ENCODE results near the gene DUSP8. TPM values are rescaled to one million over a fixed set of nuclear protein-coding genes. Genes with fewer than 3 reads are reported as not detected.

The DUSP8 gene
- polyA plus RNA-seq, 1 donor from 2014 or later = 3.5 TPM

DNA sequence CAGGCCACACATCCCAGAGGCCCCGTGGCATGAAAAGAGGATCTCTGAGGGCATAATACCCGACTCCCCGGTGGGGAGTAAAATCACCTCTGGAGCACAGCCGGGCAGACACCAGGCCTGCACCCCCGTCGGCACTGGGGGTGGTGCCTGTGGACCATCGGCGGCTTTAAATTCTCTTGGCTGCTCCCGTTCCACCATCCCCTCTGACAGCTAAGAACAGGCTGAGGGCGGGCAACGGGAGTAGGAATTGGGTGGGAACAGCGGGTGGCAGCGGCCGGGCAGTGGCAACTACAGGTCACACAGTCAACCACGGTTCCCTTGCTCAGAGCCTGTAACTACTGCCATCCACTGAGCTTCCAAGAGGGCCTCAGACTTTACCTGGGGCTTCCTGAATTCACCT is 45.3 kb downstream of the DUSP8 start:
- TF ChIP-seq CTCF (IDR thresholded peaks at IDR 0.05; ENCODE audit: poor library complexity, severe bottlenecking) = no peak
- TF ChIP-seq RAD21 (conservative IDR thresholded peaks at IDR 0.05) = no peak
- TF ChIP-seq TAF1 (IDR thresholded peaks at IDR 0.05; ENCODE audit: low read depth) = no peak
- no peak for TF ChIP-seq REST (IDR thresholded peaks at IDR 0.05; ENCODE audit: borderline replicate concordance)
- no peak for TF ChIP-seq EZH2 (IDR thresholded peaks at IDR 0.05; ENCODE audit: borderline replicate concordance, insufficient read depth, low read length, poor library complexity, severe bottlenecking)
- TF ChIP-seq MXI1 (conservative IDR thresholded peaks at IDR 0.05; ENCODE audit: poor library complexity, severe bottlenecking) = no peak
- no peak for TF ChIP-seq EP300 (conservative IDR thresholded peaks at IDR 0.05; ENCODE audit: poor library complexity, severe bottlenecking)
- no peak for TF ChIP-seq SMC3 (conservative IDR thresholded peaks at IDR 0.05; ENCODE audit: poor library complexity)
- no peak for TF ChIP-seq POLR2AphosphoS5 (IDR thresholded peaks at IDR 0.05)
- Histone ChIP-seq H3K9ac (ENCODE audit: low read length) (no peak overlapping the region), H3F3A (ENCODE audit: insufficient read depth, low read length, poor library complexity, severe bottlenecking) (no peaks in the 10 kb centered on the region), H3K4me2 (ENCODE audit: low read length) (no peak overlapping the region), H3K27me3 (ENCODE audit: insufficient read depth, low read depth, low read length) (no peaks in the 10 kb centered on the region), H3K9me2 (ENCODE audit: insufficient read depth, low read length) (no peaks in the 10 kb centered on the region), H3K9me3 (ENCODE audit: low read length) (no peaks in the 10 kb centered on the region), H3K79me2 (replicated peaks; ENCODE audit: insufficient read depth, low read length) (no peaks in the 10 kb centered on the region), H4K20me1 (ENCODE audit: insufficient read depth) (no peaks in the 10 kb centered on the region), H2AFZ (ENCODE audit: low read depth, low read length) (no peak overlapping the region), H3K27ac (ENCODE audit: low read length) (no peak overlapping the region), H3K36me3 (ENCODE audit: insufficient read depth, low read length) (no peaks in the 10 kb centered on the region), H3K4me3 (ENCODE audit: low read length) (no peak overlapping the region)

DNA sequence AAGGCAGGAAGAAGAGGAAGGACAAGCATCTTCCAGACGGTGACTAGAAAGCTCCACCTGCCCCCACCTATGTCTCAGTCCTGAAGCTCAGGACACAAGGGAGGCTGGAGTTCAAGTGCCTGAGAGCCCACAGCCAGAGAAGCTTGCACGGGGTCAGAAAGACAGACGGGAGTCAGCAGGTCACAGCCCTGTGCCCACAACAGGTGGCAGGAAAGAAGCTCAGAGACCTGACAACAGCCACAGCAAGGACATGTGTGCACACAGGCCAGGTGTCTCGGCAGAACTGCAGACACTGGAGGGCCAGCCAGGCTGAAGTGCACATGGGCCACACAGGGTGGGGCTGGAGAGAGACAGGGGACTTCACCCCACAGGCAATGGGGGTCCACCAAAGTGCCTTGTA is 48.3 kb downstream of the DUSP8 start:
- Histone ChIP-seq H3K9me3 (ENCODE audit: low read length) (no peaks in the 10 kb centered on the region), H3K27ac (ENCODE audit: low read length) (no peak overlapping the region), H3K27me3 (ENCODE audit: insufficient read depth, low read depth, low read length) (no peaks in the 10 kb centered on the region), H3K79me2 (replicated peaks; ENCODE audit: insufficient read depth, low read length) (no peaks in the 10 kb centered on the region), H3K9me2 (ENCODE audit: insufficient read depth, low read length) (no peaks in the 10 kb centered on the region), H4K20me1 (ENCODE audit: insufficient read depth) (no peaks in the 10 kb centered on the region), H3K4me2 (ENCODE audit: low read length) (no peak overlapping the region), H3K36me3 (ENCODE audit: insufficient read depth, low read length) (no peaks in the 10 kb centered on the region), H3K9ac (ENCODE audit: low read length) (no peak overlapping the region), H2AFZ (ENCODE audit: low read depth, low read length) (no peak overlapping the region), H3K4me3 (ENCODE audit: low read length) (no peak overlapping the region), H3F3A (ENCODE audit: insufficient read depth, low read length, poor library complexity, severe bottlenecking) (no peaks in the 10 kb centered on the region)
- TF ChIP-seq EZH2 (IDR thresholded peaks at IDR 0.05; ENCODE audit: borderline replicate concordance, insufficient read depth, low read length, poor library complexity, severe bottlenecking) (no peak), CTCF (IDR thresholded peaks at IDR 0.05; ENCODE audit: poor library complexity, severe bottlenecking) (no peak)
